GM19324 (cell line): ENCODE results near the gene JMJD1C.
"Not testable (repeated sequence)": the region's sequence is repeated elsewhere in the genome, so short reads cannot be mapped to it uniquely, and the experiment has no call there.

Source experiments
- ATAC-seq: cut with Tn5 transposase; IDR thresholded peaks from one replicate; pipeline ENCODE4 v1.9.1; 2021; ENCODE audit warnings: mild to moderate bottlenecking, moderate library complexity; ENCODE audit not compliant: unreplicated experiment, low FRiP score

JMJD1C gene

DNA sequence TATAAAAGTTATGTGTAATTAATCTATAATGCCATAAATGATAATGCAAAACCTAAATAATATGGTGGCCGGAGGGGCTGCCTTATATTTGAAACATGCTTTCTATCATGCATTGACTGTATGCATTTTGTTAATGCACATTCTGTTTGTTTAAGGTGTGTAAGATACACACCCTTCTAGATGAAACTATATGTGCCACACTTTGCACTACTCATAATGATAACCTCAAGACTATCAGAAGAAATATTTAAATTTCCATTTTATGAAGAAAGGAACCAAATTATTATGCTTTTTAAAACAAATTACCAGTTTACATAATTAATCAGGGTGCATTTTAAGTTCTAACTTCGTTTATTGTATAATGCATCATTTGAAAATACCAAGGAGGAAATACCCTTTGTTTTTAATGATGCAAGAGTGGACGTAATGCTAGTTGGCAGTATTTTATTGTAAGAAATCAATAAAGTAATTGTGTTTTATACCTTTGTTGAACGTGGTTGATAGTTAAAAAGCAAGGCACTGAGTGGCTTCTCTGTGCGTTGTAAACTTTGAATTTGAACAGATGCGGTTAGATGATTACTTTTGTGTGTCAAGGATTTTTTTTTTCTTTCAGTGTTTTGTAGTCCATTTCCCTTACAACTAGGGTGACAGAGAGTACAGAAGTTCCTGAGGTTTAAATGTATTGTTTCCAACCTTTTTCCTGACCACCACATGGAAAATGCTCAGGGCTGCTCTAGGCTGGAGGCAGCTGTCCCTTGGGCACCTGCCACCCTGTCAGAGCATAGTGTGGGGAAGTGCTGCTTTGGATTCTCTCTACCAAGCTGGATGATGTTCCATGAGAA, 311.0 kb downstream of the JMJD1C start:
- no peak for ATAC-seq

DNA sequence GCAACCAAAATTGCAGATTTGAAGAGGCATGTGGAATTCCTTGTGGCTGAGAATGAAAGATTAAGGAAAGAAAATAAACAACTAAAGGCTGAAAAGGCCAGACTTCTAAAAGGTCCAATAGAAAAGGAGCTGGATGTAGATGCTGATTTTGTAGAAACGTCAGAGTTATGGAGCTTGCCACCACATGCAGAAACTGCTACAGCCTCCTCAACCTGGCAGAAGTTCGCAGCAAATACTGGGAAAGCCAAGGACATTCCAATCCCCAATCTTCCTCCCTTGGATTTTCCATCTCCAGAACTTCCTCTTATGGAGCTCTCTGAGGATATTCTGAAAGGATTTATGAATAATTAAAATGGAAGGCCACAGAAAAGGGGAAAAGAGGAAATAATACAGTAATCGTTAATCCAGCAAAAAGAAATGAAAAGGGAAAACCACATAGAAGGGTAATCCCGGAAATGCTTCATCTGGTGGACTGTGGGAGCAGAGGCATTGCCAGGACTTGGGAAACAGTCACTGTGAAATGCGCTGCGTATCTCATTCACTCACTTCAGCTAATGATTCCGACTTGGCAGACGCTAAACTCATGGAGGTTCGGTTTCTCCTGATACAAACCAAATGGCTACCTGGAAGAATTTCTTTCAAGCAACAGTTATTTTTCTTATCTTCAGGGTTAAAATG, 311.8 kb downstream of the JMJD1C start:
- not testable (repeated sequence) for ATAC-seq

- ATAC-seq, result no peak
These were observed 315.0 kb downstream of the JMJD1C start for GRCh38 chr10:63150745-63151144.

GRCh38 chr10:63146503-63146902, 319.3 kb downstream of the JMJD1C start:
- no peak for ATAC-seq

DNA sequence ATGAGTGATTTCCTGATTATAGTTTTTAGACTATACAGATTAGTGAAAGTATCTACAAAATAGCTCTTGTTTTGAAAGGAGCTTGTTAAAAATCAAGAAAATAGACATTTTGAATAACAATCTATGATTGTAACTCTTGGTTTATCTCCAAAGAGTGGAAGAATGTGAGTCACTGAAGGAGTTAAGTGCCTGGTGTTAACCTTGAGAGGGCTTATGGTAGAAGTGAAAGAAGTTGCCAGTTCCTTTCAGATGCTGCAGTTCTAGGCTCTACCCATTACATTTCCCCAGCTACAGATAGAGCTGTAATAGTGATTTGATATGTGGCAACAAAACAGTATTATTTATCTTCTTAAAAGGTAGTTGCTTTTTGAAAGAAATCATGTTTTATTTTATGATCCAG, 320.0 kb downstream of the JMJD1C start:
- ATAC-seq, result no peak

DNA sequence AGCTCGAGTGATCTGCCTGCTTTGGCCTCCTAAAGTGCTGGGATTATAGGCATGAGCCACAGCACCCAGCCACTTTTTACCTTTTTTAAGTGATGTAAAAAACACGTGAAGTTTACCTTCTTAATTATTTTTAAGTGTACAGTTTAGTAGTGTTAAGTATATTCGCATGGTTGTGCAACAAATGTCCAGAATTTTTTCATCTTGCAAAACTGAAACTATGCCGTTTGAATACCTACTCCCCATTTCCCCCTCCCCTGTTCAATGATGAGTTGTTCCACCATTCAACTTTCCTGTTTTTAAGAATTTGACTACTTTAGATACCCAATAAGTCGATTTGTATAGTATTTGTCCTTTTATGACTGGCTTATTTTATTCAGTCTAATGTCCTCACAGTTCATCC, 321.8 kb downstream of the JMJD1C start:
- no peak for ATAC-seq

- ATAC-seq, result no peak
These were observed 323.6 kb downstream of the JMJD1C start for GRCh38 chr10:63142136-63142535.

- ATAC-seq, result no peak
These were observed 325.7 kb downstream of the JMJD1C start for GRCh38 chr10:63140077-63140476.

GRCh38 chr10:63137306-63137705, 328.5 kb downstream of the JMJD1C start:
- no peak for ATAC-seq

DNA sequence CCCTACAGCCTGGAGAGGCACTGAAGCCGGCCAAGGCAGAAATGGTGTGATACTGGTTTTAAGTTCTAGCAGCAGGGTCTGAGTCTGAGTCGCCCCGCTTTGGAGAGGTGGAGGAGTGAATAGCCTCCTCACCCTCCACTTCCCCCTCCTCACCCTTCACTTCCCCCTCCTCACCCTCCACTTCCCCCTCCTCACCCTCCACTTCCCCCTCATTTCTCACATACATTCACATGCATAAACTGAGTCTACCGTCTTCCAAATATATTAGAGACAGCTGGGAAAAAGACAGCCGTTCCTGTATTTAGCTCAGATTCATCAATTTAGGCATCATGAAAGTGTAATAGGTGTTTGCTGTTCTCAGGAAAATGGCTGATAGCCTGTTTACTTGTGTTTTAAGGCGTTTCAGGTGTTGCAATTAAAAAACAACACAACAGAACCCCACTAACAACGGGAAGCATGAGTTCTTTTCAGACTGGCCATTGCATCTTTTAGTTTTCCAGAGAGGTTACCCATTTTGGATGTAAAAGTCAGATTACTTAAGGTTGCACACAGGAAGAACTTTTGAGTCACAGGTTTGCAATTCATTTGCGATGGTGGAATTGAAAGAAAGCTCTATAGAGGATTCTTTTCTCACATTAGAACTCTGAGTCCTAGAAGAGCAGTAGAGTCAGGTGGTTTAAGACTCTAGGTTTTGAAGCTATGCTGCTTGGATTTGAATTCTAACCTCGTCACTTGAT, 331.8 kb downstream of the JMJD1C start:
- ATAC-seq, result no peak

GRCh38 chr10:63133056-63133820, 332.5 kb downstream of the JMJD1C start, which contains the start of gene NRBF2:
TSS of gene NRBF2 (plus strand) at chr10:63133328. CDS start at chr10:63133471, 143 bp downstream.
- peak; percentile 98 for ATAC-seq

GRCh38 chr10:63132651-63133055, 333.1 kb downstream of the JMJD1C start:
- ATAC-seq, result no peak

- ATAC-seq, result no peak
These were observed 335.9 kb downstream of the JMJD1C start for GRCh38 chr10:63129888-63130287.

DNA sequence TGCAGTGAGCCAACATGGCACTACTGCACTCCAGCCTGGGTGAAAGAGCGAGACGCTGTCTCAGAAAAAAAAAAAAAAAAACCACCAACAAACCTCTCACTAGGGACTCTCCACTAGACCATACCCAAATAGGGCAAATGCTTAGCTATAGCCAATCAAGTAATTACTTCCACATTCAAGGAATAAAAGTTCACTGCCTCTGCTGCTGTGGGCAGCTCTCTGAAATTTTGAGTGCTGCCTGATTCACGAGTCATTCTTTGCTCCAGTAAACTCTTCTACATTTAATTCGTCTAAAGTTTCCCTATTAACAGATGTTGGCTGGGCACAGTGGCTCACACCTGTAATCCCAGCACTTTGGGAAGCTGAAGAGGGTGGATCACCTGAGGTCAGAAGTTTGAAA, 337.3 kb downstream of the JMJD1C start:
- no peak for ATAC-seq

DNA sequence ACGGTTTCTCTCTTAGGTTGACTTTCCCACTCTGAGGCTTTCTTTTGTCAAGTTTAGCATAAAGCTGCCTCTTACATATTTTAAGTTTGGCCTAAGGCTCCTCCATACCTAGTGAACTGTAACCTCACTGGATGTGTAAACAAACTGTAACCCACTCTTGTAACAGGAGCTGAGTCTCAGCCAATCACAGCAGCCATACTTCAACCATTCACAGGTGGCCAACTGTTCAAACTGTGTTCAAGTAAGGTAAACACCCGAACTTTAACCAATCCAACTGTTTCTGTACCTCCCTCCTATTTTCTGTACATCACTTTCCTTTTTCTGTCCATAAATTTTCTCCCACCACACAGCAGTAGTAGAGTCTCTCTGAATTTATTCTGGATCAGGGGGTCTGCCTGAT, 340.3 kb downstream of the JMJD1C start:
- no peak for ATAC-seq

GRCh38 chr10:63123727-63124362, 341.9 kb downstream of the JMJD1C start:
- no peak for ATAC-seq

DNA sequence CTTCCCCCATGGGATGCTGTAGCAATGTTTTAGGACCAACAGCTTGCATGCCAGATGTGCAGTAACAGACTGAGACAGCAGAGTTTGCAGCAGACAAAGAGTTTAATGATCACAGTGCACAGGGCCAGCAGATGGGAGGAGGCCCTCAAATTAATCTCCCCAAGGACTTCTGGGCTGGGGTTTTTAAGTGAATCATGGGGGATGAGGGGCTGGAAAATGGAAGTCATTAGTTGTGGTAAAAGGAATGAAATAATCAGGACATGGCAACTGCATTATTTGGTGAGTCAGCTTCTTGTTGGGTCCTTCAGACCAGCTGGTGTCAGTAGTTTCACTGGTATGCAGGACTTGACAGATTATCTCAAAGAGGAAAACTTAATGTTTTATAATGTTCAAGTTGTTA, 345.2 kb downstream of the JMJD1C start:
- no peak for ATAC-seq

GRCh38 chr10:63119041-63119440, 346.7 kb downstream of the JMJD1C start:
- ATAC-seq, result no peak
